Adrenal gland (tissue), 12 donors: ENCODE data around the gene MED27. TPM values are rescaled to one million over a fixed set of nuclear protein-coding genes. Genes with fewer than 3 reads are reported as not detected.

Experiments used
- DNase-seq, 7 donors: peaks; one replicate each; pipeline ENCODE4 v3.0.0-alpha.2; 2019 to 2020
- H3K27ac ChIP-seq, 5 donors: fragments of 200-600 bp; sonication (generic) in 4 of 5; 1 replicate in 3 of 5; 2 replicates in 2 of 5; pipeline versions ENCODE4 v1.5.1 to v1.8.0; 2016 to 2020; ENCODE audit warnings: mild to moderate bottlenecking in 1 of 5
- H3K27me3 ChIP-seq: fragments of 200-600 bp; 2 replicates; pipeline ENCODE4 v1.8.0; 2021
- H3K36me3 ChIP-seq, 2 donors: fragments of 200-600 bp; replicated peaks in 1 of 2; 1 replicate in 1 of 2; 2 replicates in 1 of 2; pipeline versions ENCODE4 v1.5.1 to v1.8.0; 2018 to 2022
- H3K4me1 ChIP-seq, 2 donors: fragments of 200-600 bp; replicated peaks in 1 of 2; 1 replicate in 1 of 2; 2 replicates in 1 of 2; pipeline versions ENCODE4 v1.5.1 to v1.8.0; 2018 to 2021
- H3K4me3 ChIP-seq, 4 donors: fragments of 200-600 bp; sonication (generic) in 3 of 4; one replicate each; pipeline ENCODE4 v1.5.1; 2016 to 2018
- H3K9me3 ChIP-seq, 3 donors: fragments of 200-600 bp; sonication (generic) in 1 of 3; replicated peaks in 1 of 3; 1 replicate in 2 of 3; 2 replicates in 1 of 3; pipeline versions ENCODE4 v1.5.1 to v1.8.0; 2016 to 2021
- POLR2A ChIP-seq, 2 donors: fragments of 450-650 bp; IDR thresholded peaks; one replicate each; pipeline ENCODE4 v1.6.1; 2017; ENCODE audit warnings: antibody characterized with exemption in 2 of 2, mild to moderate bottlenecking in 2 of 2, moderate library complexity in 1 of 2
- WGBS, 4 donors: extraction: QIAGEN DNeasy Blood & Tissue Kit in 2 of 4; methylation state at CpG; one replicate each; pipeline versions ENCODE4 v1.1.5 to v1.1.7; 2013 to 2017; 5-methylcytosine and 5-hydroxymethylcytosine counted together
- intact Hi-C, 2 donors: fragments of 100-400 bp; cut with DNase I; formaldehyde crosslinking; loops; one replicate each; pipeline versions ENCODE4 v1.14.1 to v1.15.0; 2022 to 2023
- polyA plus RNA-seq, 3 donors: library from polyadenylated mRNA; stranded (reverse); fragments of 200-250 nt in 2 of 3; fragments of 350-450 nt in 1 of 3; fragmentation: Illumina TruSeq in 1 of 3; extraction: RNeasy Lipid Tissue Mini Kit (QIAGEN cat#74804) in 1 of 3; gene quantifications; one replicate each; pipeline ENCODE4 v1.2.3, GENCODE V29; 2013 to 2014
- total RNA-seq, 9 donors: library from RNA; depleted of rRNA in 4 of 9; stranded (reverse); fragments of >200 nt in 4 of 9; fragments of 120-200 nt in 1 of 9; fragmentation: NEBNext Ultra II Directional in 1 of 9; extraction: Animal tissue kit (Norgen Biotek cat#: 25700) in 1 of 9; gene quantifications; one replicate each; pipeline versions ENCODE4 v1.1.0 to v1.2.4, GENCODE V29; 2013 to 2023
- TF ChIP-seq, protein P1 (sequence below), 6 experiments: fragments of 450-650 bp in 4 of 6; fragments of 200-600 bp in 2 of 6; sonication (generic) in 1 of 6; IDR thresholded peaks; 1 replicate in 5 of 6; 2 replicates in 1 of 6; pipeline versions ENCODE4 v1.5.1 to v1.8.0; 2016 to 2021; ENCODE audit warnings: antibody characterized with exemption in 6 of 6, mild to moderate bottlenecking in 2 of 6, moderate library complexity in 1 of 6
- donor health status: healthy with polysubstance abuse.
- donor health status: Bipolar disorder and iron deficiency.
- donor health status: DM: yes; HTN: yes; CAD: no.
- donor health status: DM: no; HTN: no; CAD: no.
- donor health status: DM: no; HTN: no; CAD: no.
- donor health status: DM: yes; HTN: yes; CAD: no.

Gene MED27
- total and polyA plus RNA-seq, 12 donors: 12.2 to 37.4 (median 15.9) TPM

GRCh38 chr9:131994364-131995125, 85.1 kb downstream of the MED27 start:
- no peak overlapping the region for H3K4me3 ChIP-seq
- H3K27ac ChIP-seq: no peak overlapping the region
- WGBS, 4 donors: 67 to 80% (median 79%) methylated on average over 6 of the region's 6 CpGs
- no peaks in the 10 kb centered on the region for H3K27me3 ChIP-seq
- H3K9me3 ChIP-seq: no peaks in the 10 kb centered on the region
- TF ChIP-seq, protein P1, sequence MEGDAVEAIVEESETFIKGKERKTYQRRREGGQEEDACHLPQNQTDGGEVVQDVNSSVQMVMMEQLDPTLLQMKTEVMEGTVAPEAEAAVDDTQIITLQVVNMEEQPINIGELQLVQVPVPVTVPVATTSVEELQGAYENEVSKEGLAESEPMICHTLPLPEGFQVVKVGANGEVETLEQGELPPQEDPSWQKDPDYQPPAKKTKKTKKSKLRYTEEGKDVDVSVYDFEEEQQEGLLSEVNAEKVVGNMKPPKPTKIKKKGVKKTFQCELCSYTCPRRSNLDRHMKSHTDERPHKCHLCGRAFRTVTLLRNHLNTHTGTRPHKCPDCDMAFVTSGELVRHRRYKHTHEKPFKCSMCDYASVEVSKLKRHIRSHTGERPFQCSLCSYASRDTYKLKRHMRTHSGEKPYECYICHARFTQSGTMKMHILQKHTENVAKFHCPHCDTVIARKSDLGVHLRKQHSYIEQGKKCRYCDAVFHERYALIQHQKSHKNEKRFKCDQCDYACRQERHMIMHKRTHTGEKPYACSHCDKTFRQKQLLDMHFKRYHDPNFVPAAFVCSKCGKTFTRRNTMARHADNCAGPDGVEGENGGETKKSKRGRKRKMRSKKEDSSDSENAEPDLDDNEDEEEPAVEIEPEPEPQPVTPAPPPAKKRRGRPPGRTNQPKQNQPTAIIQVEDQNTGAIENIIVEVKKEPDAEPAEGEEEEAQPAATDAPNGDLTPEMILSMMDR (IDR thresholded peaks at IDR 0.05): no peak
- no peak for TF ChIP-seq POLR2A (IDR thresholded peaks at IDR 0.05)
- H3K4me1 ChIP-seq: peaks cover 12 to 32% of the 10 kb centered on the region in 2 donors
- intact Hi-C loops: no loop called here
- H3K36me3 ChIP-seq: no peaks in the 10 kb centered on the region
- no peak for DNase-seq

DNA sequence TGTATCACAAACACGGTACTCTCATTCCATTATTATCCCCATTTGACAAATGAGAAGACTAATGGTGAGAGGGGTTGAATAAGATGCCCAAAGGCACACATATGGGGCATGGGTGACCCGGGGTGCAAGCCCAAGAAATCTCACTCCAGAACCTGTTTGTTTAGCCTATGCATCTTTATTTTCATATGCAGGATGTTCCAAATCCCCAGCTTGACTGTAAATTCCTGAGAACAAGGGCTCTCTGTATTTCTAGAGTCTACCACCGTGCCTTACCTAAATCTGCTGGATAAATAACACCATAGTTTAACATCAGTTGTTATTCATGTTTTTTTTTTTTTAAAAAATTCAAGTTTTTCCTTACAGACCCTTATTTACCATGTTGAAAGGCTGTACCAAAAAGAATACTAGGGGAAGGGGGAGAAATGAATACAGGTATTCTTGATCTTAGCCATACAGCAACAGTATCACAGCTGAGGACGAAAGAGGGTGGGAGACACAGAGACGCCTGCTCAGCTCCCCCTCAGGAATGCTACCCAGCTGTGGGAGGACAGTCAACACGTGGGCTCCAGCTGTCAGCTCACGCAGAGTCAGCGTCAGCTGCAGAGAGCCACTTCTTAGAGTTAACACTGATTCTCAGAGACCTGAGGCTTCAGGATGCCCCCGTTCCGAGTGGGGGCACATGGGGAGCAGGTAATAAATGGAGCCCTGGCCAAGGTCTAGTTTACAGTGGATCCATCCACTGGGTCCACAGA, 86.6 kb downstream of the MED27 start:
- no peak for TF ChIP-seq POLR2A (IDR thresholded peaks at IDR 0.05)
- TF ChIP-seq, protein P1 (IDR thresholded peaks at IDR 0.05): no peak
- Histone ChIP-seq H3K4me1 (peaks cover 12 to 29% of the 10 kb centered on the region in 2 donors), H3K9me3 (no peaks in the 10 kb centered on the region), H3K27me3 (no peaks in the 10 kb centered on the region), H3K27ac (no peak overlapping the region), H3K36me3 (no peaks in the 10 kb centered on the region), H3K4me3 (no peak overlapping the region)
- intact Hi-C loops: no loop called here
- no peak for DNase-seq
- WGBS, 4 donors: 87 to 93% (median 91%) methylated on average over 10 of the region's 10 CpGs

- intact Hi-C loops: no loop called here
- no peaks in the 10 kb centered on the region for H3K27me3 ChIP-seq
- TF ChIP-seq, protein P1 (IDR thresholded peaks at IDR 0.05): no peak
- no peak for TF ChIP-seq POLR2A (IDR thresholded peaks at IDR 0.05)
- WGBS, 4 donors: 95 to 99% (median 96%) methylated on average over 5 of the region's 5 CpGs
- H3K4me3 ChIP-seq: no peak overlapping the region
- no peak overlapping the region for H3K27ac ChIP-seq
- no peak for DNase-seq
- no peaks in the 10 kb centered on the region for H3K36me3 ChIP-seq
- H3K9me3 ChIP-seq: no peaks in the 10 kb centered on the region
- no peaks in the 10 kb centered on the region for H3K4me1 ChIP-seq
Observed at GRCh38 chr9:131987232-131987631, 92.4 kb downstream of the MED27 start.

- intact Hi-C loops: no loop called here
- H3K9me3 ChIP-seq: no peaks in the 10 kb centered on the region
- TF ChIP-seq, protein P1 (IDR thresholded peaks at IDR 0.05): no peak
- no peak for TF ChIP-seq POLR2A (IDR thresholded peaks at IDR 0.05)
- H3K36me3 ChIP-seq: no peaks in the 10 kb centered on the region
- no peaks in the 10 kb centered on the region for H3K27me3 ChIP-seq
- H3K4me3 ChIP-seq: no peak overlapping the region
- H3K4me1 ChIP-seq: no peaks in the 10 kb centered on the region
- DNase-seq: no peak
- 92 to 99% (median 95%) methylated on average over 4 of the region's 4 CpGs for WGBS, 4 donors
- no peak overlapping the region for H3K27ac ChIP-seq
Observed at GRCh38 chr9:131986576-131986975, 93.1 kb downstream of the MED27 start.
